GM06990 (cell line): ENCODE data around the gene ARHGAP12.

Experiments
- DNase-seq: peaks from one replicate; pipeline ENCODE4 v3.0.0-alpha.2; 2011; ENCODE audit not compliant: insufficient read length; ENCODE audit errors: extremely low read depth
- H3K27me3 ChIP-seq: replicated peaks from 2 replicates; pipeline ENCODE4 v1.6.0; 2011; ENCODE audit warnings: low read length; ENCODE audit not compliant: control insufficient read depth, insufficient read depth
- H3K36me3 ChIP-seq: 2 replicates; pipeline ENCODE4 v1.5.1; 2011; ENCODE audit warnings: low read length; ENCODE audit not compliant: control insufficient read depth, insufficient read depth
- H3K4me3 ChIP-seq: replicated peaks from 2 replicates; pipeline ENCODE4 v1.5.1; 2011; ENCODE audit warnings: low read depth, mild to moderate bottlenecking, control low read depth, low read length
- CTCF ChIP-seq: IDR thresholded peaks from 2 replicates; pipeline ENCODE4 v1.5.1; 2011; ENCODE audit warnings: low read length, control low read depth, mild to moderate bottlenecking, inconsistent platforms; ENCODE audit not compliant: insufficient read depth, poor library complexity, severe bottlenecking

The ARHGAP12 gene

GRCh38 chr10:31823358-31823757 lies 105.3 kb downstream of the ARHGAP12 start:
- DNase-seq: no peak
- no peak for TF ChIP-seq CTCF
- no peaks in the 10 kb centered on the region for H3K27me3 ChIP-seq
- H3K4me3 ChIP-seq: no peak overlapping the region
- H3K36me3 ChIP-seq: no peaks in the 10 kb centered on the region

- no peak overlapping the region for H3K4me3 ChIP-seq
- H3K36me3 ChIP-seq: no peaks in the 10 kb centered on the region
- H3K27me3 ChIP-seq: no peaks in the 10 kb centered on the region
- no peak for DNase-seq
- TF ChIP-seq CTCF: no peak
Measured at GRCh38 chr10:31822616-31823318, 105.9 kb downstream of the ARHGAP12 start.

GRCh38 chr10:31822150-31822549 lies 106.5 kb downstream of the ARHGAP12 start:
- TF ChIP-seq CTCF: no peak
- no peaks in the 10 kb centered on the region for H3K27me3 ChIP-seq
- no peak for DNase-seq
- no peaks in the 10 kb centered on the region for H3K36me3 ChIP-seq
- no peak overlapping the region for H3K4me3 ChIP-seq

- TF ChIP-seq CTCF: no peak
- DNase-seq: no peak
Measured at GRCh38 chr10:31820778-31821369, 107.8 kb downstream of the ARHGAP12 start.

GRCh38 chr10:31820096-31820495 lies 108.5 kb downstream of the ARHGAP12 start:
- DNase-seq: no peak

More at GRCh38 chr10:31820778-31821369, 107.8 kb downstream of the ARHGAP12 start:
- Histone ChIP-seq H3K27me3 (no peaks in the 10 kb centered on the region), H3K36me3 (no peaks in the 10 kb centered on the region), H3K4me3 (no peak overlapping the region)

More at GRCh38 chr10:31820096-31820495, 108.5 kb downstream of the ARHGAP12 start:
- TF ChIP-seq CTCF: no peak
- Histone ChIP-seq H3K27me3 (no peaks in the 10 kb centered on the region), H3K4me3 (no peak overlapping the region), H3K36me3 (no peaks in the 10 kb centered on the region)
